Measurements from ENCODE around the gene CALML4. TPM values are rescaled to one million over a fixed set of nuclear protein-coding genes. Genes with fewer than 3 reads are reported as not detected.
"Not testable (repeated sequence)": the region's sequence is repeated elsewhere in the genome, so short reads cannot be mapped to it uniquely, and the experiment has no call there.

The CALML4 gene
- 8.7 TPM for polyA plus RNA-seq (ENCODE audit: insufficient read length)

GRCh38 chr15:68204776-68205557 lies at the start of gene CALML4:
TSS of gene CALML4 (minus strand) at chr15:68205332. CDS start at chr15:68205247, 85 bp downstream.
- DNase-seq (ENCODE audit: low read depth): no peak

GRCh38 chr15:68252925-68253534 lies 47.9 kb upstream of the CALML4 start:
- no peak for DNase-seq (ENCODE audit: low read depth)

GRCh38 chr15:68249058-68249713 lies 44.1 kb upstream of the CALML4 start:
- DNase-seq (ENCODE audit: low read depth): no peak

GRCh38 chr15:68244235-68244634 lies 39.1 kb upstream of the CALML4 start:
- DNase-seq (ENCODE audit: low read depth): no peak

- no peak for DNase-seq (ENCODE audit: low read depth)
These were observed 36.2 kb upstream of the CALML4 start for GRCh38 chr15:68241088-68241935.

GRCh38 chr15:68239025-68239424 lies 33.9 kb upstream of the CALML4 start:
- no peak for DNase-seq (ENCODE audit: low read depth)

- DNase-seq (ENCODE audit: low read depth): no peak
These were observed 29.9 kb upstream of the CALML4 start for GRCh38 chr15:68235022-68235421.

- DNase-seq (ENCODE audit: low read depth): not testable (repeated sequence)
These were observed 29.4 kb upstream of the CALML4 start for GRCh38 chr15:68234520-68234919.

GRCh38 chr15:68234060-68234459 lies 28.9 kb upstream of the CALML4 start:
- no peak for DNase-seq (ENCODE audit: low read depth)

- DNase-seq (ENCODE audit: low read depth): no peak
These were observed 27.8 kb upstream of the CALML4 start for GRCh38 chr15:68232937-68233336.

GRCh38 chr15:68232449-68232848 lies 27.3 kb upstream of the CALML4 start:
- no peak for DNase-seq (ENCODE audit: low read depth)

- no peak for DNase-seq (ENCODE audit: low read depth)
These were observed 26.1 kb upstream of the CALML4 start for GRCh38 chr15:68231102-68231818.

- no peak for DNase-seq (ENCODE audit: low read depth)
These were observed 25.3 kb upstream of the CALML4 start for GRCh38 chr15:68230157-68231100.

- no peak for DNase-seq (ENCODE audit: low read depth)
These were observed 24.4 kb upstream of the CALML4 start, which contains the start of gene CLN6 for GRCh38 chr15:68229386-68230156. TSS of gene CLN6 (minus strand) at chr15:68229728. CDS start at chr15:68229584, 144 bp downstream.

GRCh38 chr15:68228971-68229385 lies 23.8 kb upstream of the CALML4 start:
- DNase-seq (ENCODE audit: low read depth): no peak

- no peak for DNase-seq (ENCODE audit: low read depth)
These were observed 23.2 kb upstream of the CALML4 start for GRCh38 chr15:68228143-68228970.

- DNase-seq (ENCODE audit: low read depth): no peak
These were observed 22.6 kb upstream of the CALML4 start for GRCh38 chr15:68227643-68228142.

GRCh38 chr15:68225442-68225841 lies 20.3 kb upstream of the CALML4 start:
- not testable (repeated sequence) for DNase-seq (ENCODE audit: low read depth)
